Upper lobe of left lung (tissue), 4 donors: ENCODE data around the gene ANKRD40CL.
"Not testable (repeated sequence)": the region's sequence is repeated elsewhere in the genome, so short reads cannot be mapped to it uniquely, and the experiment has no call there.

Experiments
- EP300 ChIP-seq, 4 donors: sonication (generic); formaldehyde crosslinking; IDR thresholded peaks; one replicate each; pipeline ENCODE4 v1.5.1; 2017; ENCODE audit warnings: antibody characterized with exemption in 4 of 4, control low read depth in 2 of 4
- POLR2A ChIP-seq, 4 donors: fragments of 450-650 bp; IDR thresholded peaks; one replicate each; pipeline ENCODE4 v1.5.1; 2016 to 2017; ENCODE audit warnings: antibody characterized with exemption in 4 of 4, mild to moderate bottlenecking in 2 of 4
- TF ChIP-seq, protein P1 (sequence below), 6 experiments: fragments of 450-650 bp in 4 of 6; fragments of 200-600 bp in 2 of 6; sonication (generic) in 2 of 6; IDR thresholded peaks; one replicate each; pipeline ENCODE4 v1.5.1; 2016 to 2019; ENCODE audit warnings: antibody characterized with exemption in 6 of 6

DNA sequence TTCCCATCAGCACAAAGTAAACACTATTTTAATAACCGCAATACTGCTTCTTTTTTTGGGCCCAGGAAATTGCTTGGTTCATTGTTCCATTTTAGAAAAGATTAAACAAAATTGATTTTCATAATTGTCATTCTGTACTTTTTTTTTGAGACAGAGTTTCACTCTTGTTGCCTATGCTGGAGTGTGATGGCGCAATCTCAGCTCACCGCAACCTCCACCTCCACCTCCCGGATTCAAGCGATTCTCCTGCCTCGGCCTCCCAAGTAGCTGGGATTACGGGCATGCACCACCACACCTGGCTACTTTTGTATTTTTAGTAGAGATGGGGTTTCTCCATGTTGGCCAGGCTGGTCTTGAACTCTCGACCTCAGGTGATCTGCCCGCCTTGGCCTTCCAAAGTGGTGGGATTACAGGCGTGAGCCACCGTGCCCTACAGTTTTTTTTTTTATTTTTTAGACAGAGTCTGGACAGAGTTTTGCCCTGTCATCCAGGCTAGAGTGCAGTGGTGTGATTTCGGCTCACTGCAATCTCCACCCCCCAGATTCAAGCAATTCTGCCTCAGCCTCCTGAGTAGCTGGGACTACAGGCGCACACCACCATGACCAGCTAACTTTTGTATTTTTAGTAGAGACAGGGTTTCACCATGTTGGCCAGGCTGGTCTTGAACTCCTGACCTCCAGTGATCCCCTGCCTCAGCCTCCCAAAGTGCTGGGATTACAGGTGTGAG, 37.6 kb upstream of the ANKRD40CL start:
- TF ChIP-seq, protein P1, sequence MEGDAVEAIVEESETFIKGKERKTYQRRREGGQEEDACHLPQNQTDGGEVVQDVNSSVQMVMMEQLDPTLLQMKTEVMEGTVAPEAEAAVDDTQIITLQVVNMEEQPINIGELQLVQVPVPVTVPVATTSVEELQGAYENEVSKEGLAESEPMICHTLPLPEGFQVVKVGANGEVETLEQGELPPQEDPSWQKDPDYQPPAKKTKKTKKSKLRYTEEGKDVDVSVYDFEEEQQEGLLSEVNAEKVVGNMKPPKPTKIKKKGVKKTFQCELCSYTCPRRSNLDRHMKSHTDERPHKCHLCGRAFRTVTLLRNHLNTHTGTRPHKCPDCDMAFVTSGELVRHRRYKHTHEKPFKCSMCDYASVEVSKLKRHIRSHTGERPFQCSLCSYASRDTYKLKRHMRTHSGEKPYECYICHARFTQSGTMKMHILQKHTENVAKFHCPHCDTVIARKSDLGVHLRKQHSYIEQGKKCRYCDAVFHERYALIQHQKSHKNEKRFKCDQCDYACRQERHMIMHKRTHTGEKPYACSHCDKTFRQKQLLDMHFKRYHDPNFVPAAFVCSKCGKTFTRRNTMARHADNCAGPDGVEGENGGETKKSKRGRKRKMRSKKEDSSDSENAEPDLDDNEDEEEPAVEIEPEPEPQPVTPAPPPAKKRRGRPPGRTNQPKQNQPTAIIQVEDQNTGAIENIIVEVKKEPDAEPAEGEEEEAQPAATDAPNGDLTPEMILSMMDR (IDR thresholded peaks at IDR 0.05) = not testable (repeated sequence)
- not testable (repeated sequence) for TF ChIP-seq POLR2A, EP300 (IDR thresholded peaks at IDR 0.05)
